NK-92 treated with Interleukin-12 subunit alpha and Interleukin-12 subunit beta, amount 100 ng/mL, for 24 hours (cell line): ENCODE results near the gene GSS.

ENCODE experiments used
- DNase-seq: peaks from one replicate; lab custom pipeline; 2025; lab: John Stamatoyannopoulos, UW

Gene GSS

GRCh38 chr20:34955231-34956040 lies at the start of gene GSS, which contains the start of gene MYH7B:
TSS of gene GSS (minus strand) at chr20:34955806. CDS start at chr20:34951852, 3,954 bp downstream.
TSS of gene MYH7B (plus strand) at chr20:34955868. CDS start at chr20:34978006, 22,138 bp downstream.
- peak; percentile 95 for DNase-seq

- DNase-seq, result no peak
Observed at GRCh38 chr20:35004749-35005462, 49.3 kb upstream of the GSS start.

DNA sequence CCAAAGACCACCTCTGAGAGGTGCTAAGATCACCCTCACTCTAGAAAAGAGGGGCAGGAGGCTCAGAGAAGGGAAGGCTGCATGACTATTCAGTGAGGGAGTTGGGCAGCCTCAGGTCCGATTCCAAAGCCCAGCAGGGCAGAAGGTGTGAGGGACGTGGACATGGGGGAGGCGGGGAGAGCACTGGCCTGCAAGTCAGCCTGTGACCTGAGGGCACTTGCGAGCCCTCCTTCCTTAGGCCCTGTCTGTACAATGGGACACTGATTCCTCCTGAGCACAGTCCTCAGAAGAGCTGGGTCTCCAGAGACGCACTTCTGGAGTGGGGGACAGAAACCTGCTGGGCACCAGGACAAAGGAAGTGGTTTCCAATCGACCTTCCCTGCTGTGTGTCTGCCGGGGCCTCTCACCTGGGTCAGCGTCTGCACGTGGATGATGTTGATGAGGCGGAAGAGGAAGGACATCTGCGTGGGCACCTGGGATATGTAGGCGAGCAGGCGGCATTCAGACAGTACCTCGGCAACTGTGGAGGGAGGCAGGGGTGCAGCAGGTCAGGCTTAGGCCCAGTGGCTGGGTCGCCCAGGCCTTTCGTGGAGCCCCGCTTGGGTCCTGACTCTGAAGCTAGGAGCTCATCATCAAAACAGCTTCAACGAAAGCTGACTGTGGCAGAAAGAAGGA lies 48.6 kb upstream of the GSS start:
- no peak for DNase-seq

DNA sequence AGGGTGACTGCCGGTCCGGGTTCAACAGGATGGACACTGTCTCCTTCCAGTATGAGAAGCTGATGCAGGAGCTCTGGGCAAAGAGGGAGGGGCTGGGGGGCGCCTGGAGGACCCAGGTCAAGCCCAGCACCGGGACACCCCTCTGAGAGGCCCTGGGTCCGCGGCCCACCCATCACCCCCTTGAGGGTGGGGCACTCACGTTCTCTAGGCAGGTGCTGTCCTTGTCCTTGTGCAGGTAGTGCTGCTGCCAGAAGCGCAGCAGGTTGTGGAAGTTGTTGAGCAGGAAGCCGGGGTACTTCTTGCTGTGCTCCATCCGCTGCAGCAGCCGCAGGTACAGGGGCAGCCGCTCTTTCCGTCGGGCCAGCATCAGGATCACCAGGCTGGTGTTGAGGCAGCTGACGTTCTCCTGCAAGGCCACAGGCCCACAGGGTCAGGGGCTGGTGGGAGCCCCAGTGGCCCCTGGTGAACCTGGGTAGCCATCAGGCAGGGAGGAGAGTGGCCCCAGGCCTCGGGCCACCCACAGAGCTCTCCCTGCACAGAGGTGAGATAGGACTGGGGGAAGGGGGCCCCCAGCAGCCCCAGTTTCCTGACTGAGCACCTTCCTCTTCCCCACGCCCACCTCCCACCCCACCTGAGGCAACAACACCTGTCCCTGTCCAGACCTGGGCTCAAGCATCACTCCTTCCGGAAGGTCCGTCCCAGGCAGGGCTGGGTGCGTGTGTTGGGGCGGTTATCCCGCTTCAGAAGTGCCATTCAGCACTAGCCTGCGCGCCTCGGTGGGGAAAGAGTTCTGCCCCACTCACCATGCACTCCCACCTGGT lies 47.8 kb upstream of the GSS start:
- DNase-seq, result no peak

GRCh38 chr20:35002426-35003210 lies 47.0 kb upstream of the GSS start:
- DNase-seq, result no peak

GRCh38 chr20:35001596-35002362 lies 46.2 kb upstream of the GSS start:
- no peak for DNase-seq

GRCh38 chr20:35000922-35001595 lies 45.5 kb upstream of the GSS start:
- no peak for DNase-seq

DNA sequence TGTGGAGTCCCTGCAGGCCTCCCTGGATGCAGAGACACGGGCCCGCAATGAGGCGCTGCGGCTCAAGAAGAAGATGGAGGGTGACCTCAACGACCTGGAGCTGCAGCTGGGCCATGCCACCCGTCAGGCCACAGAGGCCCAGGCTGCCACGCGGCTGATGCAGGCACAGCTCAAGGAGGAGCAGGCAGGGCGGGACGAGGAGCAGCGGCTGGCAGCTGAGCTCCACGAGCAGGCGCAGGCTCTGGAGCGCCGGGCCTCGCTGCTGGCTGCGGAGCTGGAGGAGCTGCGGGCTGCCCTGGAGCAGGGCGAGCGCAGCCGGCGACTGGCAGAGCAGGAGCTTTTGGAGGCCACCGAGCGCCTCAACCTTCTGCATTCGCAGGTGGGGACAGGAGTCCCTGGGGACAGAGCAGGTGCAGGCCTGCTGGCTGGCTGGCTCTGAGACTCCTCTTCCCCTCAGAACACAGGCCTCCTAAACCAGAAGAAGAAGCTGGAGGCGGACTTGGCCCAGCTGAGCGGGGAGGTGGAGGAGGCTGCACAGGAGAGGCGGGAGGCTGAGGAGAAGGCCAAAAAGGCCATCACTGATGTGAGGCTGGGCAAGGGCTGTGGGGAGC lies 44.8 kb upstream of the GSS start:
- DNase-seq, result no peak

GRCh38 chr20:34999782-35000181 lies 44.2 kb upstream of the GSS start:
- no peak for DNase-seq

GRCh38 chr20:34999021-34999451 lies 43.4 kb upstream of the GSS start:
- DNase-seq, result no peak

DNA sequence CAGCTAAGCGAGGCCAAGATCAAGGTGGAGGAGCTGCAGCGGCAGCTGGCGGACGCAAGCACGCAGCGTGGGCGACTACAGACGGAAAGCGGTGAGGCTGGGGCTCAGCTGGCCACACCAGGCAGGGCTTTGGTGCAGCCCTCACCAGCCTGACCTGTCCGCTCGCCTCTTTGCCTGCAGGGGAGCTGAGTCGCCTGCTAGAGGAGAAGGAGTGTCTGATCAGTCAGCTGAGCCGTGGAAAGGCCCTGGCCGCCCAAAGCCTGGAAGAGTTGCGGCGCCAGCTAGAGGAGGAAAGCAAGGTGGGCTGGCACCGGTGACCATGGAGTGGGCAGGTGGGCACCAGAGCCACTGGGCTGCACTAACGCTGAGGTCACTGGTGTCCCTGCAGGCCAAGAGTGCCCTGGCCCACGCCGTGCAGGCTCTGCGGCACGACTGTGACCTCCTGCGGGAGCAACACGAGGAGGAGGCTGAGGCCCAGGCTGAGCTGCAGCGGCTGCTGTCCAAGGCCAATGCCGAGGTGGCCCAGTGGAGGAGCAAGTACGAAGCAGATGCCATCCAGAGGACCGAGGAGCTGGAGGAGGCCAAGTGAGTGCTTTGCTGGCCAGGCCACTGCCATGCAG lies 42.8 kb upstream of the GSS start:
- no peak for DNase-seq

DNA sequence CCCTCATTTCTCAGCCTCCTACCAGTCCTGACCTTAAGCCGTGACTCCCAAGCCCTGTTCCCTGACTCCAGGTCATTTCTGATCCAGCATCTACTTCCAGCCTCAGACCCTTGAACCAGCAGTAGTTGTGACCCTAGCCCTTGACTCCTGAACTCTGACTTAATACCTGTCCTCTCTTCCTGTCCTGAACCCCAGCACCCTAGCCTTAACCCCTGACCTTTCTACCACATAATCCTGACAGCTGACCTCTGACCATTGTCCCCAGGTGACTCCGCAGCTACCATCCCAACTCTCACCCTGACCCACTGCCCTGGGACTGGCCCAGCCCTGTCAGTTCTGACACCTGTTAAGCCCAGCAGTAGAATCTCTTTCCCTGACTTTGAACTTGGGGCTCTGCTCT lies 42.2 kb upstream of the GSS start:
- DNase-seq, result no peak

DNA sequence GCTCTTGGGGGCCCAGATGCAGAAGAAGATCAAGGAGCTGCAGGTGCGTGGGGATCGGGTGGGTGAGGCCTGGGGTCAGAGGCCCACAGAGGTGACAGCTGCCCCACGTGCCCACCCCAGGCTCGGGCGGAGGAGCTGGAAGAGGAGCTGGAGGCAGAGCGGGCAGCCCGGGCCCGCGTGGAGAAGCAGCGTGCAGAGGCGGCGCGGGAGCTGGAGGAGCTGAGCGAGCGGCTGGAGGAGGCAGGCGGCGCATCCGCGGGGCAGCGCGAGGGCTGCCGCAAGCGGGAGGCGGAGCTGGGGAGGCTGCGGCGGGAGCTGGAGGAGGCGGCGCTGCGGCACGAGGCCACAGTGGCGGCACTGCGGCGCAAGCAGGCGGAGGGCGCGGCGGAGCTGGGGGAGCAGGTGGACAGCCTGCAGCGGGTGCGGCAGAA lies 41.5 kb upstream of the GSS start:
- DNase-seq, result no peak

- no peak for DNase-seq
Observed at GRCh38 chr20:34996243-34997028, 40.8 kb upstream of the GSS start.

DNA sequence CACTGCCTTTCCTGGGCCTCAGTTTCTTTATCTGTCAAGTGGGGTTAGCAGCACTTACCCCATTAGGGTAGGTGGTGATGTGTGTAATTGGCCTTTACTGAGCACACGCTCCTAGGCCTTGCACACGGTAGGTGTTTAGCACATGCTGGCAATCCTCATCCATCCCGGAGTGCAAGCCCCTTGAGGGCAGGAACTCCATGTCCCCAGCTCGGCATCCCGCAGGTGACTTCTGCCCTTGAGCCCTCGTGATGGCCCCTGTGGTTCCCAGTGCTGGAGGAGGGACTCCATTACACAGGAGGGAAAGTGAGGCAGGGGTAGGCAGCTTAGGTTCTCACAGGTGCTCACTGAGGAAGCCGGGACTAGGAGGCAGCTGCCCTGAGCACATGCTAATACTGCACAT lies 40.1 kb upstream of the GSS start:
- no peak for DNase-seq

- DNase-seq, result no peak
Observed at GRCh38 chr20:34995192-34995591, 39.6 kb upstream of the GSS start.

DNA sequence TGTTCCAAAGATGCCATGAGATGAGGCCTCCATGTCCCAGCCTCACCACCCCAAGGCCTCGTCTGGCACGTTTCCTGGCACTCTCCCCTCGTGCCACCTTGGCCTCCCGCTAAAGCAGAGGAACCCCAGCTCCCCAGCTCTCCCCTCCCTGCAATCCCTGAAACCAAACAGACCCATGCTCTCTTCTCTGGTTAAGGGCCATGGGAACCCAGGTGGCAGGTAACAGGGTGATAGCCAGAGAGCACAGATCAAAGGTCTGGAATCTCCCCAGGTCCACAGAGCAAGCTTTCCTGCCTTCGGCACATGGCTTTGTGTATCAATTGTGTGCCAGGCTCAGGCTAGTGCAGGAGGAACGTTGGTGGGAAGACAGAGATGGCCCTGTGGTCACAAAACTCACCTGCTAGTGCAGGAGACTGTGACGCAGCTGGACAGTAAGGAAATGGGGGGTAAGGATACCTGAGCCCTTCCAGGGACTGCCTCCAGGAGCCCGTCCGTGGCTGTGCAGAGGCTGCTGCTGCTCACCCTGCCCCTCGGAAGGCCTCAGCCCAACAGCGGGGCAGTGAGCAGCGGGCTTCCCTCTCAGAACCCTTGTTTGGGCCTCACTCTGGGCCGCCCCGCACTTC lies 39.0 kb upstream of the GSS start:
- no peak for DNase-seq
